A673 (cell line): ENCODE data around the gene CRHR1. TPM values are rescaled to one million over a fixed set of nuclear protein-coding genes. Genes with fewer than 3 reads are reported as not detected.

Experiments
- BruUV-seq: library from RNA; stranded (reverse); fragments of 400-500 nt; replicated peaks from 2 replicates; lab custom pipeline; 2021; lab: Mats Ljungman, UMichigan
- CTCF ChIA-PET: fragments of 300-600 bp; sonication (Branson Sonifier 250); formaldehyde crosslinking; loops from one replicate; lab custom pipeline; 2022; ENCODE audit warnings: antibody characterized with exemption; lab: Charles Lee
- POLR2A ChIA-PET: fragments of 300-600 bp; sonication (Branson Sonifier 250); formaldehyde crosslinking; loops from one replicate; lab custom pipeline; 2022; ENCODE audit warnings: antibody characterized with exemption; ENCODE audit not compliant: low non-redundant PET; lab: Charles Lee
- DNase-seq: peaks from one replicate; pipeline ENCODE4 v3.0.0-alpha.2; 2015; ENCODE audit warnings: low spot score
- H3K27ac ChIP-seq: fragments of 200-600 bp; sonication (generic); 2 replicates; pipeline ENCODE4 v1.5.1; 2016; ENCODE audit warnings: mixed run types, low read depth, mild to moderate bottlenecking, mixed read lengths, antibody characterized with exemption, low read length; ENCODE audit not compliant: poor library complexity, severe bottlenecking
- H3K27me3 ChIP-seq: fragments of 200-600 bp; sonication (generic); replicated peaks from 2 replicates; pipeline ENCODE4 v1.6.1; 2017; ENCODE audit warnings: mixed run types, low read depth, mild to moderate bottlenecking, mixed read lengths, antibody characterized with exemption, low read length; ENCODE audit not compliant: insufficient read depth, poor library complexity
- H3K36me3 ChIP-seq: fragments of 200-600 bp; sonication (generic); 2 replicates; pipeline ENCODE4 v1.6.1; 2016; ENCODE audit warnings: mixed run types, mild to moderate bottlenecking, mixed read lengths, antibody characterized with exemption, low read length; ENCODE audit not compliant: insufficient read depth, poor library complexity, severe bottlenecking
- H3K4me1 ChIP-seq: fragments of 200-600 bp; sonication (generic); 2 replicates; pipeline ENCODE4 v1.6.1; 2017; ENCODE audit warnings: mixed run types, mild to moderate bottlenecking, mixed read lengths, antibody characterized with exemption, low read length; ENCODE audit not compliant: insufficient read depth, poor library complexity, severe bottlenecking
- H3K4me3 ChIP-seq: fragments of 200-600 bp; sonication (generic); 2 replicates; pipeline ENCODE4 v1.5.1; 2016; ENCODE audit warnings: low read depth, mixed run types, mild to moderate bottlenecking, mixed read lengths, low read length; ENCODE audit not compliant: poor library complexity, severe bottlenecking
- H3K9me3 ChIP-seq: fragments of 200-600 bp; sonication (generic); 2 replicates; pipeline ENCODE4 v1.6.1; 2016; ENCODE audit warnings: mixed run types, low read depth, mild to moderate bottlenecking, mixed read lengths, antibody characterized with exemption, low read length; ENCODE audit not compliant: poor library complexity, severe bottlenecking
- CTCF ChIP-seq: fragments of 300-800, 200-600 bp; sonication (generic); conservative IDR thresholded peaks from 2 replicates; pipeline ENCODE4 v1.5.1; 2017; ENCODE audit warnings: low read depth, mild to moderate bottlenecking, antibody characterized with exemption, low read length, moderate library complexity, mixed read lengths
- EZH2 ChIP-seq: fragments of 200-600 bp; sonication (generic); IDR thresholded peaks from 2 replicates; pipeline ENCODE4 v1.6.1; 2017; ENCODE audit warnings: borderline replicate concordance, low read depth, mild to moderate bottlenecking, mixed read lengths, antibody characterized with exemption, low read length; ENCODE audit not compliant: poor library complexity, severe bottlenecking
- intact Hi-C: fragments of 100-400 bp; cut with micrococcal nuclease; formaldehyde crosslinking; loops from one replicate; pipeline ENCODE4 v1.10.0; 2022; ENCODE audit not compliant: unreplicated experiment
- total RNA-seq: library from RNA; stranded (reverse); gene quantifications from 2 replicates; pipeline ENCODE4 v1.2.3, GENCODE V29; 2021

Gene CRHR1
- total RNA-seq, 1 experiment from 2014 or later, result not detected

- intact Hi-C loops, result no loop called here
- H3K4me3 ChIP-seq, result no peak overlapping the region
- H3K27me3 ChIP-seq, result peaks cover 4% of the 10 kb centered on the region
- TF ChIP-seq CTCF (no peak), EZH2 (no peak)
- H3K9me3 ChIP-seq, result no peaks in the 10 kb centered on the region
- H3K27ac ChIP-seq, result no peak overlapping the region
- no peaks in the 10 kb centered on the region for H3K36me3 ChIP-seq
- H3K4me1 ChIP-seq, result no peaks in the 10 kb centered on the region
- no TSS peak for BruUV-seq
- DNase-seq, result no peak
- ChIA-PET POLR2A (no interaction called here), CTCF (no interaction called here)
Measured at GRCh38 chr17:45777388-45777787, 6.7 kb upstream of the CRHR1 start.

GRCh38 chr17:45780921-45781320 lies 3.2 kb upstream of the CRHR1 start:
- Histone ChIP-seq H3K27me3 (peaks cover 19% of the 10 kb centered on the region), H3K9me3 (no peaks in the 10 kb centered on the region), H3K36me3 (no peaks in the 10 kb centered on the region), H3K4me1 (no peaks in the 10 kb centered on the region), H3K4me3 (no peak overlapping the region), H3K27ac (no peak overlapping the region)
- CTCF ChIA-PET, result no interaction called here
- DNase-seq, result no peak
- TF ChIP-seq CTCF (no peak), EZH2 (no peak)
- BruUV-seq, result no TSS peak
- intact Hi-C loops, result no loop called here
- POLR2A ChIA-PET, result no interaction called here

DNA sequence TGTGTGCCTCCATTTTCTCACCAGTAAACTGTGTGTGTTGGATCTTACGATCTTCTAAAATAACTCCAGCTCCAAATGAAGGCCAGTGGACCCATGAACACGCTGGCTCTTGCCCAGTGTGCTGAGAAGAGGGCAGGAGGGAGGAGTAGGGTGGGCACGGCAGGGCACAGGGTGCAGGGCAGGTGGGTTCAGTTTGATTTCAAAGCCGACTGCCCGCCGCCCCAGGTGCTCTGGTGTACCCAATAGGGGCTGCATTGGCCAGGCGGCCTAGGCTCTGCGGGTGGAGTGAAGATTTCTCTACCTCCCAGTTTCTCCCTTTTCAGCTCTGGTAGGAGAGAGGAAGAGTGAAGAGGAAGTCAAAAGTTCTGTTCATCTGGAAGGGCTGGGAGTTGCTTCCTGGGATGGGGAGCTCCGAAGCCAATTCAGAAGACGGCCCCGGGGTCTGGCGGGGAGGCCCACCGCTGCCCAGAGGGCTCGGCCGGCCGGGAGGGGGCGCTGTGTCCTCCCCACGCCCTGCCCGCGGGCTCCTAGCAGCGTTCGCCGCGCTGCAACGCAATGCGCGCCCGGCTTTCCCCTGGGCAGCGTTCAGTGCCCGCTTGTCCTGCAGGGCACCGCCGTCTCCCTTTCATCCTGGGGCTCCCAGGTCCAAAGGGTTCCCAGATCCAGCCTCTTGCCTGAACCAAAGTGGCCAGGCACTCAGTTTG lies 1.1 kb upstream of the CRHR1 start:
- no peaks in the 10 kb centered on the region for H3K9me3 ChIP-seq
- intact Hi-C loops, result no loop called here
- peak overlapping the region; percentile 40 for H3K4me3 ChIP-seq
- peak; percentile 58 for DNase-seq
- no peaks in the 10 kb centered on the region for H3K4me1 ChIP-seq
- TF ChIP-seq EZH2 (no peak), CTCF (peak; percentile 59; the same call in 1 of the 2 replicates)
- no TSS peak for BruUV-seq
- H3K27ac ChIP-seq, result no peak overlapping the region
- peaks cover 15% of the 10 kb centered on the region for H3K27me3 ChIP-seq
- H3K36me3 ChIP-seq, result no peaks in the 10 kb centered on the region
- CTCF ChIA-PET, result interaction anchor here (1.0 kb wide), 1 partner anchor 151 kb away, joined by 6 read pairs; no protein-coding TSS in a partner anchor
- POLR2A ChIA-PET, result no interaction called here
